Measurements from ENCODE around the gene ELANE.

ELANE gene

DNA sequence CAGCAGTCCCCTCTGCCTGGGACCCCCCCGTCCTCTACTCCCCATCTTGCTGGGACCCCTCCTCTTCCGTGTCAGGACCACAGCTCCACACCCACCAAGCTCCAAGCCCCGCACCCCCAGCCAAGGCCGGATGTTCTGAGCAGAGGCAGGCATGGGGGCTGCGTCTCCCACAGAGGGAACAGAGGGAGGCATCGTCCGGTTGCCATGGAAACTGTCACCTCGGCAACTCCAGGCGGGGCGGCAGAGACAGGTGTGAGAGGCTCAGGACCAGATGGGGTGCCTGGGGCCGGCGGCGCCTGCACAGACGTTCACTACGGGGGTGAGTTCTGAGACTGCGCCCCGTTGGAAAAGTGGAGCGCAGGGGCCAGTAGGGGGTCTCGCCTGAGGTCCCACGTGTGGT lies 46.6 kb downstream of the ELANE start:
- no peak for DNase-seq (ENCODE audit: low spot score)

DNA sequence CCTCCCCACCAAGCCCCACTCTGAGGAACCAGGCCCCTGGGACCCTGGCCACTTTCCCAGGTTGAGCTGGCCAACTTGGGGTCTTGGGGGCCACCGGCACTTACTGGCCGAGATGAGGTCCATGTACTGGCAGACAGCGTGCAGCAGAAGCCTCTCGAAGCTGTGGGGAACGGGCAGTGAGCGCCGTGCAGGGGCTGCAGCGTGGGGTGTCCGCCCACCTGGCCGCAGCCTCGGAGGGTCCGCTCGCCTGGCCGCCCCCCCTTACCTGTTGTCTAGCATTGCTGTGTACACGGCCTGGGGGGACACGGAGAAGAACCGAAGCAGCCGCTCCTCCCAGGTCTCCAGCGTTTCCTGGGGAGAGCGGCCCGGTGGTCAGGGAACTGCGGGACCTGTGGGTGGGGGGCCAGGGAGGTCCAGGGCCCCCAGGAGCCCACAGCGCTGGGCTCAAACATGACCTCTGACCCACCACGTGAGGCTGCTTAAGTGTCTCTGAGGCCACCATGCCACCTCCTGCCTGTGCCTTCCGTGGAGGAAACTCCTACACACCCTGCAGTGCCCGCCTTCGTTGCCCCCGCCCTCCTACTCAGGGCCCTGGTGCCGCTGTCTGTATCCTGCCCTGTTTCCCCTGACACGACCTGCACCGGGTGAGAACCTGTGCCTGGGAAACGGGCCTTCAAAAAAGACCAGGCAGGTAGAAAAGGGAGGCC lies 47.4 kb downstream of the ELANE start:
- no peak for DNase-seq (ENCODE audit: low spot score)

GRCh38 chr19:900043-900301 lies 47.9 kb downstream of the ELANE start:
- no peak for DNase-seq (ENCODE audit: low spot score)

- no peak for DNase-seq (ENCODE audit: low spot score)
These were observed 48.4 kb downstream of the ELANE start for GRCh38 chr19:900302-901111.

GRCh38 chr19:901216-902092 lies 49.4 kb downstream of the ELANE start:
- no peak for DNase-seq (ENCODE audit: low spot score)

DNA sequence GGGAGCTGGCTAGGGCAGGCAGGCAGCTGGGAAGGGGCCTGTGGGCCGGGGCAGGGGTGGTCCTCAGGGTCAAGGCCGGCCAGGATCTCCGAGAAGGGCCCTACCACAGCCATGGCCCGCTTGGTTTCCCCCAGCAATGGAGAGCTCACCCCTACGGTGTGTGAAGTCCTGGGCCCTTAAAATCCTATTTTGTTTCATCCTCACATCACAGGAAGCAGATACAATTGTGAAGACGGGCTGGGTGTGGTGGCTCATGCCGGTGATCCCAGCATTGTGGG lies 49.9 kb downstream of the ELANE start:
- DNase-seq (ENCODE audit: low spot score) = no peak

- DNase-seq (ENCODE audit: low spot score) = no peak
These were observed 50.5 kb downstream of the ELANE start for GRCh38 chr19:902446-903226.

DNA sequence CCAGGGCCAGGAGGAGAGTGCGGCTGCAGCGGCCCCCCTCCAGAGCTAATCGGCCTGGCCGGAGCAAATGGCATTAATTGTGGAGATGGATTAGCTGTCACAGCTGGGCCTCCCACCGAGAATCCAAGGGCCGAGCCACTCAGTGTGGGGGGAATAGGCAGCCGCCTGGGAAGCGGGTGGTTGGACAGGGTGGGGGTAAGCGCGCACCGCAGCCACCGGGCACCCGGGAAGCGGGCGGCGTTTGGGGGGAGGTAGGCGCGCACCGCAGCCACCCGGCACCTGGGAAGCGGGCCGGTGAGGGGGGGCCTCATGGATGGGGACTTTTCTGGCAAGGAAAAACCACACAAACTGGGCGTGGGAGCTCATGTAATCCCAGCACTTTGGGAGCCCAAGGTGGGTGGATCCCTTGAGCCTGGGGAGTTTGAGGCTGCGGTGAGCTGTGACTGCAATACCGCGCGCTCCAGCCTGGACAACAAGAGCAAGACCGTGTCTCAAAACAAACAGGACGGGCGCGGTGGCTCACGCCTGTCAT lies 51.2 kb downstream of the ELANE start:
- DNase-seq (ENCODE audit: low spot score) = no peak

- DNase-seq (ENCODE audit: low spot score) = no peak
These were observed 52.4 kb downstream of the ELANE start for GRCh38 chr19:904545-904944.

All from HuH-7.5 (cell line).